GOT3 (cell line): Measurements from ENCODE around the gene SLC25A21.
"Not testable (repeated sequence)": the region's sequence is repeated elsewhere in the genome, so short reads cannot be mapped to it uniquely, and the experiment has no call there.

Experiments used
- DNase-seq: peaks from one replicate; lab custom pipeline; 2025; ENCODE audit warnings: mixed read lengths; lab: John Stamatoyannopoulos, UW

SLC25A21 gene

DNA sequence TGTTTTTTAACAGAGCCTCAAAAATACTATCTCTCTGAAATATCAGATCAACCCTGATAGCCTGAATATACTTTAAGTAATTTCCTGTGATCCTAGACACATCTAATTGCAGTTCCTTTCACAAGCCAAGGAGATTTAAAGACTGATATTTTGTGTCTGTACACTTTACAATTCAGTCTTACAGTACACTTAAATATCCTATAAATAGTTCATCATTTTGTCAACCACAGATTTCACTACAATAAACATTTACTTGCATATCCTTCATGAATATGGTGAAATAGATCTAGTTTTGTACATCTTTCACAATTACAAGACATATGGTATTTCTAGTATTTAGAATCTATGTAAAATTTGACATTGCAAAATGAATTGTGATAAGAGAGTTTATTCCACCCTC lies 349.7 kb downstream of the SLC25A21 start:
- no peak for DNase-seq

DNA sequence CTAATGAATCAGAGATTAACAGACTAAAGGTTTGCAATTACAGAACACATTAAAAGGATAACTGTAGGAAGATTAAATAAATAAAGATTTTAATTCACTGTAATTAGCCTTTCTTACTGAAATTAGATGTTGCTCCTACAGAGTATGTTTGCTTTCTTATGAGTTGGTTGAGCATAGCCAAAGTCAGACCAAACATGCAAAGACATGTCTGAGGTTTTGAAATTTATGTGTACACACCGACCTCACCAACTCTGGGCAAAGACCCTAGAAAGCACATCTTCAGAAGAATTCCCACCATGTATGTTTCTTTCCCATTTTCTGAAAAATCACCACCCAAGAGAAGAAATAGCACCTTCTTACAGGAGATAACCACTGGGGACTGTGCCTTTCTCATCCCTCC lies 351.5 kb downstream of the SLC25A21 start:
- no peak for DNase-seq

DNA sequence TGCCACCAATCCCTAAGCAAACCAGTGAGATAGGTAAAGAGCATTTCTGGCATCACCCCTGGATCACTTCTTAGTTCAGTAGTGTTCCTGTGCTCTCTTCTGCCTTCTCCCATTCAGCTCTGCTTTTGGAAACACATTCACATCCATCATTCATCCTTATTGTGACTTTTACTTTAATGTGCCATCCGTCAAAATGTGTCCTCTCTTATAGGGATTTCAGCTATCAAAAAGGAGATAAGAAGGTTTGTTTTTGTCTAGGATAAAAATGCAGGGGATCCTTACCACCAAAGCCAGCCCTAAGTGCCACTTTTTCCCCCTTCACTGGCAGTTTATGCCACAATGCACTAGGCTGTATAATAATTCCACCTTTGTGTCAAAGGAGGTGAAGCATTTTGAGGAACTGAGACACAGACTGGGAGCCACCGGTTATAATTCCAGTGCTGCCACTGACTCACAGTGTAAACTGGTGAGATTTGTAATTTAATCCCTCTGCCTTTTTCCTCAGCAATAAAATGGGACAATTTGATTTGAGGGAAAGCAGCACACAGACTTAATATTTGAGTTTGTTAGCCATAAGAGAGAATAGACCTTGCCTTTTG lies 352.2 kb downstream of the SLC25A21 start:
- DNase-seq = no peak

DNA sequence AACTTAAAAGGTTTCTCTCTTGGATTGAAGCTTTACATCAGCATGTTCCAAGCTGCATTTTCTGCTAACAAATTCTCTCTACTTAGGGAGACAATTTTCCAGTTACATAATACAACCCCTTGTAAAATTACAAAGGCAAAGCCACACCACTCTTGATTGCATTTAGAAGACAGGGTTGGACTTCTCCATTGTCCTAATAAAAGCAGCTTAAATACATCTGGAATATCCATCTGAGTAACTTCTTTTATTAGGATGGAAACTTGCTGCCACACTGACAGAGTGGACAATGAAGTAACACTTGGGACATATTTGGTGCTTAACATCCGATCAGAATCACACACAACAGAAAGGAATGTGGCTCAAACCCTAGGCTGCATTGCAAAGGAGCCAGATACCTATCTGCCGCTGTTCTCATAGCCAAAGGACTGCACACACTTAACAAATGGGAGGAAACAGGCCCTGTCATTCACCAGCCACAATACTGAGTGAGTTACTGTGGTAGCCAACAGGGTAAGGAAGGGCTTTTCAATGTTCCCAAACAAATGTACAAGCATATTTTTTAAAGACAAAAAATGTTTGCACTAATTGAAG lies 353.5 kb downstream of the SLC25A21 start:
- DNase-seq = no peak

DNA sequence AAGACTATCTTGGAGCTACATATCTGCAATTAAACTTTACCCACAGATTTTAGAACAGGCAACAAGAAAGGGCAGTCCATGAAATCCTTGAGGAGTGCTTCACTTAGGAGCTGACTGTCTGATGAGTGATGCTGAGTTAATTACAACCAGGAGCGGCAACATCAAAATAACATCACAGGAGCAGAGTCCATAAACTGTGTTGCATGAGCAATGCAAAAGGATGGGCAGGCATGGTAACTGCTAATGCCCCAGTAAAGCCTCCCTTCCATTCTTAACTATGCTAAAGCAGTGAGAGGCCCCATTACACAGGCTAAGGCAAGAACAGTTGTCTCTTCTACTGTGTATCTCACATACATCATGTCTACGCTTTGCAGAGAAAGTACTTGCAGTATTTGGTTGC lies 354.2 kb downstream of the SLC25A21 start:
- no peak for DNase-seq

DNA sequence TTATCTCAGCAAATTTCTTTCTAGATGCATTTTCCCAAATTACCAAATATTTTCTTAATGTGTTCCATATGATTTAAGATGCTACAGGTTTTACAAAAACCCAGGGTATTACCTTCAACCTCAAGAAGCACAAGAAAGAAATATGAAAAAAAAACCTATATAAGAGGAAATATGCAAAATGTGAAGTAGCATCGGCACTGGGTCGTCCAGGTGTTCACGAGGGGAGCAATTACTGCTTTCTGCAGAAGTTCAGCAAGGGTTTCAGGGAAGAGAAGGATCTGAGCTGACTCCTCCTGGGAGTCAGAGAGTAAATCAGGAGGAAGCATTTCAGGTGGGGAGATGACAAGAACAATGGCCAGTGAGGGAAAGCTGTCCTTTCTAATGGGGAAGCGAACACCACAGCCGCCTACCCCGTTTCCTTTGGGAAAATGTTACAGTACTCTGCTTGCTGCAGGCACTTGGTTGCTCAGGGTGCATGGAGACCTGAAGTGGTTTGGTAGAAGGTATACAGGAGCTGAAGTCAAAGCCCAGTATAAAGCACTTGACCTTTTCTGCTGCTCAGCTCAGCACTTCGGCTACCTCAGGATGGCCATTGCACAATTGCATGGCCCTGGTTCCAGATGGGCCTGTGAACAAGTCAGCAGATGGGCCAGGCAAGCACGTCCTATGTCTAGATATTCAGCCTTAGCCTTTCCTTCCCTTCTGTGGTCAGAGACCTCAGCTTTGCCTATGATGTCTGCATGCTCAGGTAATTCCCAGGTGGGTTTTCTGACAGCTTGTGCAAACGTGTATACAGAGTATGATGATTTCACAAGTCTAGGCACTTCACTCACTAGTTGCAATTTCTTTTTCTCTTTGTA lies 355.1 kb downstream of the SLC25A21 start:
- no peak for DNase-seq

DNA sequence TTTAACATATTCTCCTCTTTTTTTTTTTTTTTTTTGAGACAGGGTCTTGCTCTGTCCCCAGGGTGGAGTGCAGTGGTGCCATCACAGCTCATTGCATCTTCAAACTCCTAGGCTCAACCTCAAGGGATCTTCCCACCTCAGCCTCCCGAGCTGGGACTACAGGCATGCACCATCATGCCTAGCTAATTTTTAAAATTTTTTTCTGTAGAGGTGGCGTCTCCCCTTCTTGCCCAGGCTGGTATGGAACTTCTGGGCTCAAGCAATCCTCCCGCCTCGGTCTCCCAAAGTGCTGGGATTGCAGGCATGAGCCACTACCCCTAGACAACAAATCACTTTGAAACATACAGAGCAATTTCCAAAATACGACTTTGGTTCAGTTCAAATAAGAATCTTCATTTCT lies 355.9 kb downstream of the SLC25A21 start:
- no peak for DNase-seq

DNA sequence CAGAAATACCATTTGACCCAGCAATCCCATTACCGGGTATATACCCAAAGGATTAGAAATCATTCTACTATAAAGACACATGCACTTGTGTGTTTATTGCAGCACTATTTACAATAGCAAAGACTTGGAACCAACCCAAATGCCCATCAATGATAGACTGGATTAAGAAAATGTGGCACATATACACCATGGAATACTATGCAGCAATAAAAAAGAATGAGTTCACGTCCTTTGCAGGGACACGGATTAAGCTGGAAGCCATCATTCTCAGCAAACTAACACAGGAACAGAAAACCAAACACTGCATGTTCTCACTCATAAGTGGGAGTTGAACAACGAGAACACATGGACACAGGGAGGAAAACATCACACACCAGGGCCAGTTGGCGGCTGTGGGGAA lies 357.6 kb downstream of the SLC25A21 start:
- not testable (repeated sequence) for DNase-seq

DNA sequence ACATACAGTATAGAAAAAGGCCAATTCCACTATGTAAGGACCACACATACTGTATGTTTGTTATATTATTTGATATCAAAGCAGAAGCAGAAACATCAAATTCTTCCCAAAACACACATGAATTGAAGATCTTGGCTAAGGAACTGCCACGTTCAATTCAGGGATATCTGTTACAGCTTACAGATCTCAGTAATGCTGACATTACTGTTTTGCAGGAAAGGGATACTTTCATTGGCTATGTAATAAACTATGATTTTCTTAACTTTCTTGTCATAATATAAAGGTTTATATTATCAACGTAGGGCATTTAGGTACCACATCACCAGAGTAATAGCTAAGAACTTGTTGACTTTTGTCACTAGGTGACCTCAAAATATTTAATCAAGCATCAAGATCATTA lies 362.2 kb downstream of the SLC25A21 start:
- no peak for DNase-seq

DNA sequence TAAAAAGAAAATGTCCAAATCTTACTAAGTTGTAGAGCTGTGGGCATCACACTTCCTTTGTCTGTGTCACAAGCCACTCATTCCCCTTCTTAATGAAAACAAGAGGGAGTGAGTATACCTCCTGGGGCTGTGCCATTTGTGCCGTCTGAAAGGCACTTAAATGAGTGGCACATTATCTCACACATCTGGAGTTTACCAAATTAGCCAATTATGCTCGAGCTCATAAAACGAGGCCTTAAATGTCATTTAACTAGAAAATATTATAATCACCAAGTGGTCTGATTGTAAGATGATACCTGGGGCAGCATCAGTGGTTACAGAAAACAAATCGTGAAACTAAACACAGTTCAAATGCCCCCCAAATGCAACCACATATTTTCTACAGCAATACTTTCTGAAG lies 364.7 kb downstream of the SLC25A21 start:
- DNase-seq = no peak

DNA sequence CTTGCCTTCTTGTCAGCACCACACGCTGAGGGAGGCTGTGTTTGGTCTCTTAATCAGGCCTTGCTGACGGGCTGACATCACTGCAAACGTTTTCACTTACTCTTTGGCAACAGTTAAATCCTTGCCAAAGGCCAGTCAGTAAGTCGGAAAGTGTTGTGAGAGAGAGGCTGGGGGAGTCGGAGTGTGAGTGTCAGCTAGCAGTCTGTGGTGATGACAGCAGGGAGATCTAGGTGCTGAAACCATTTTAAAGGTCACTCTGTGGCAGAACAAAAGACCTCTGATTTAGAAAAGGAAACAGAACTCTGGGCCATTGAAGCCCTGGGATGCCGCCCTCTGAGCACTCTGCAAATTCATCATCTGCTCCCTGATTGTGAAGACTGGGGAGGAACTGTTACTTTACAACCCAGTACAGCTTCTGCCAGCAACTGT lies 367.3 kb downstream of the SLC25A21 start:
- no peak for DNase-seq

DNA sequence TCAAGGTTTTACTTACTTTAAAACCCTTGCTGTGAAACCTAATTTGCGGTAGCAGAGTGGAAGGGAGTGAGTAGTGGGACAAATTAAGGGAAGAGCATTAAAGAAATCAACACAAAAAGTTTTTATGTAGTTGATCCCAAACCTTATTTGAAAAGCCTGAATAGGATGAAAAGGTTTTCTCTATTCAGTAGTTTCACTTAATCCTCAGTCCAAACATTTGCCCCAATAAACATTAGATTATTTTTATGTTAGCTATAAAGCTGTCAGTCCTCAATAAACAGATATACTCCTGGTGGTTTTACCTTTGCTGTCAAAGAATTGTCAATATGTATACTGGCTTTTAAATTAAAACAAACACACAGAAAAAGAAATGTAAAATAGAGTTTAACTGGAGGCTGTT lies 374.8 kb downstream of the SLC25A21 start:
- no peak for DNase-seq

DNA sequence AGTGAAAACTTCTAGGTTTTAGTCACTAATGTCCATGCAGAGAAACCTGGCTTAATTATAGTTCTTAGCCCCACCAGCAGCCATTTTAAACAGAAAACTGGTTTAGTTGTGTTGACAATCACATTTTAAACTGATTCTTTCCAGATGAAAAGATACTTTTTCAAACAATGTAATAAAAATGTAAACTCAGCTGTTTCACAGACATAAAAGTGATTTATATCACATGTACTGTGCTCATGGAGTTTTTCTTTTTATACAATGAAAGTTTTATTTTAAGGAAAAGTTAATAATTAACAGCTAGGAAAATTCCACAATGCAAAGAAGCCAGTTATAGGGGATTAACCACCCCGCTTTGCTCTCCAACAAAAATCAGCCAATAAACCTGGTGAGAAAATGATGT lies 381.0 kb downstream of the SLC25A21 start:
- no peak for DNase-seq

DNA sequence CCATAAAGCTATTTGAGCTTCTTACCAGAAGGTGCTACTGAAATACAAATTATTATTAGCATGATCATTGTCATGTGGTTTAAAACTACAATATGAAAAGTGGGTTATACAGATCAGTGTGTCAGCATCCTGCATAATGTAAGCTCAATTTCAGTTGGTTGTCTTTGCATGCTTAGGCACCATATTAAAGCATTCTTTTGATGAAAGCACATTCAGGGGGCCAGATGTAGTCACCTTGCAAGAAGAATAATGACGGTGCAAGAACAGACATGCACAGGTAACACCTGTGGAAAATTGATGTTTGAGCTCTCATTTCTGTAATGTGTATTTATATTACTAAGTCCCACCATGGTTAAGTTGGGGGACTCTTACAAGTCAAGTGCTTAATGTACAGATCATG lies 386.9 kb downstream of the SLC25A21 start:
- DNase-seq = no peak

DNA sequence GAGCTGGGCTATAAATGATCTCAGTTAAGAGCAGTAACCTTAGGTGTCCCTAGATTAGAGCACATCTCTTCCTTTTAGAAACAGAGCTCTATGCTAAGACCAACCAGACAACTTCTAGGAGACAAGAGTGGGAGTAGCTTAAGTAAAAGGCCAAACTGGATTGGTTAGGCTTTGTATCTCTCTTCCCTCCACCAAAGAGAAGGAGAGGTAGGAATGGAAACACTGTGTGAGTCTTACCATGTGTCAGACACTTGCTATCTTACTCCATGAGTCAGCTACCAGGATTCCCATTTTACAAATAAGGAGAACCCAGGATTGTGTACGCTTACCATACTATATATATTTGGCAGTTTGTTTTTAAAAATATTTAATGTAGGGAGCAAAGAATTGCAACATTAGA lies 387.9 kb downstream of the SLC25A21 start:
- DNase-seq = no peak

DNA sequence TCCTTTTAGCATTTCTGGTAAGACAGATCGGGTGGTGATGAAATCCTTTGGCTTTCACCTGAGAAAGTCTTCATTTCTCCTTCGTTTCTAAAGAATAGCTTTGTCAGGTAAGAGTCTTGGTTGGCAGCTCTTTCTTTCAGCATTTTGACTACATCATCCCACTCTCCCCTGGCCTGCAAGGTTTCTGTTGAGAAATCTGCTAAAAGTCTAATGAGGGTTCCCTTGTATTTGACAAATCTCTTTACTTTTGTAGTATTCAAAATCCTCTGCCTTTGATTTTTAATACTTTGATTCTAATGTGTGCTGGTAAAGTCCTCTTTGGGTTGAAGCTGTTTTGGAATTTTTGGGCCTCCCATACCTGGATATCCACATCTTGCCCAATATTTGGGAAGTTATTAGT lies 390.5 kb downstream of the SLC25A21 start:
- DNase-seq = no peak

DNA sequence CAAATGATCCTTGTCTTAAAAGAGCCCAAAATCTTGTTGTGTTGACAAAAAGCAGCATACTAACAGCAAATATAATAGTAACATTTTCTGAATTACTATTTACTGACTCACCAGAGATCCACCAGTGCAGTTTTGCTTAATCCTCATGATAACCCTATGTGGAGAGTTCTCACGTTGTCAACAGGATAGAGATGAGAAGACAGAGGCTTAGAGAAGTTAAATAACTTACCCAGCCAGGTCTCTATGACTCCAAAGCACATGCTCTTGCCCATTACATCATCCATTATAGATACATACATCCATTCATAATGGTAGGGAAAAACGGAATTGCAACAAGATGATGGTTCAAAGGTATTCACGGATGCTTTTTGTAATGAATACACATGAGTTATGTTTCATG lies 398.8 kb downstream of the SLC25A21 start:
- no peak for DNase-seq

DNA sequence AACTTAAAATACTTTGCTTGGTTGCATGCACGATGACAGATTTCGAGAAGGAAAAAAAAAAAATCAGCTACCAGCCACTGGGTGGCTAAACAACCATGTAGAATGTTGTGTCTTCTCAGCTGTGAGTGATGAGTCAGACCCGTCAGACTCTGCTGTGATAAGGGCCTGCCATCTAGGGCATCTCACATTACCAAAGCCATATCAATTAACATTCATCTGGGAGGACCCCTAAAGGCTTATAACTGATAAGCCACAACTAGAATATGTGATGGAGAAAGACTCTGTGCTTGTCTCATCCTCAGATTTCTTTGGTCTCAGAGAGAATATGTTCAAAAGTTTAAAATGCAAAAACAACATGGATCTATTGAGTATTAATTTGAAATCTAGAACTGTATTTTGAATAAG lies 399.3 kb downstream of the SLC25A21 start:
- no peak for DNase-seq

DNA sequence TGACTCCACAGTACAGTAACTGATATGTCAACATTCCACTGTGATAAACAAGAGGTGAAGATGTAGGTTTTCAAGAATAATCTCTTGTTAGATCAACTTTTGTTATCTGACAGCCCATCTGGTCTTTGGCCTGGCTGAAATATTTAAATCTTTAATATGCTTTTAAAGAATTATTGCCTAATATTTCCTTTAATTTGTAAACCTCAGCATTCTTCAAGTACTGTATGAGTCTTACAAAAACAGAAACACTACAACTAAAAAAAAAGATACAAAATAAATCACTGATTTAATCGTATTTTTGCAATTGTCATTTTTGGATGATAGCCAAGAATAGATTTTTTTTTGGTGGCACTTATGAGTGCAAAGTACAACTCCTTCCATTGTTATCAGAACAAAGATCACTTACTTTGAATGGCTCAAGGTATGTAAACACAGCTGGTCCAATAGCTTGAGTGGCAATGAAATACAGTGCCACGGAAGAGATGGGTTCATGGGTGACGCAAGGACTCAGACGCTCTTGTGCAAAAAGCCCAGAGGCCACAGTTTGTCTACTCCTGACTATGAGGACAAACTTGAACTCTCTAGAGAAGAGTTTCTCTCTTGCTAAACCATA lies 401.3 kb downstream of the SLC25A21 start:
- no peak for DNase-seq

DNA sequence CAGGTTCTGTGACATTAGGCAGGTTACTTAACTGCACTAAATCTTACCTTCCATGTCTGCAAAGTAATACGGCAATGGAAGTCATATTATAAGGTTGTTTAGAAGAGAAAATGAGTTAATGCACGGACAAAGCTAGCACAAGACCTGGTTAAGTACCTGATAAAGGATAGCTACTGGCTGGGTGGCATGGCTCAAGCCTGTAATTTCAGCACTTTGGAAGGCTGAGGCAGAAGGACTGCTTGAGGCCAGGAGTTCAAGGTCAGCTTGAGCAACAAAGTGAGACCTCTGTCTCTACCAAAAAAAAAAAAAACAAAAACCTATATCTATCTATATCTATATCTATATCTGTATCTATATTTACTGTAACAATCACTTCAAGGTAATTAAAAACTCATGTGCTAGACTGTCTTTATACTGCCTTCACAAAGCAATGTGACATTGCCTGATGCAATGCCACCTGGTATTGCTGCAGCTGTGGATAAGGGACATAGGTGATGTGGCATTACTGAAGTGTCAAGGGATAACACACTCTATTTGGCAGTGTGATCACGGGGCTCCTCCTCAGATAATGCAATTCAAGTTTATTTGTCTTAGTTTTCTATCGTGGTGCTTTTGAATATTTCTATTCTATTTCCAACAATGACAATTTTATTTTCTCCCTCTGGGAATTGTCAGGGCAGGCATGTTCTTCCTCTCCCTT lies 403.6 kb downstream of the SLC25A21 start:
- DNase-seq = no peak

DNA sequence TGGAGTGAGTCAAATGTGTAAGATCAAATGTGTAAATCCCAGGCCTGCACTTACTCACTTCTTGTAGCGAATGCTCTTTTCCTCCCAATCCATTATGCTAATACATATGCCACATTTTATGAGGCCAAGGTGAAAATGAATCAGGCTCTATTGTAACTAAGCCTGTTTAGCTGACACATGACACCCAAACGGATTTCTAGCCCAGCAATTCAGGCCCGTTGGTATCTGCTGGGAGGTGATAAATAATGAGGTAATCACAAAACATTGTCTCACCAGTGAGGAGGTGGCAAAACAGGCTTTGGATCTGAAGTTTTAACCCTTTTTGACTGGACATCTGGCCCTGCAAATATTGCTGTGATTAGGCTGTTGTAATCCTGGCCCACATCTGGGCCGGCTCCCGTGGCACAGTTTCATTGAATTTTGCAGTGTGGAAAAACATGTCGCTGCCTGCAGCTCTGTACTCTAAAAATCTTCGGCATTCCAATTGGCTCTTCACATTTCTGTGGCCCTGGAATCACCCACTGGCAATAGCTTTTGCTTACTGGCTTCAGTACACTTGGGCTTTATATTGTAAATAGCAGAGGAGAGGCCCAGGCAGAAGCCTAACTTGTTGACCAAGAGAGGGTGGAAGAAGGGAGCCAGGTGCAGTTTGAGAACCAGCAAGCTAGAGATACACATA lies 404.7 kb downstream of the SLC25A21 start:
- no peak for DNase-seq

DNA sequence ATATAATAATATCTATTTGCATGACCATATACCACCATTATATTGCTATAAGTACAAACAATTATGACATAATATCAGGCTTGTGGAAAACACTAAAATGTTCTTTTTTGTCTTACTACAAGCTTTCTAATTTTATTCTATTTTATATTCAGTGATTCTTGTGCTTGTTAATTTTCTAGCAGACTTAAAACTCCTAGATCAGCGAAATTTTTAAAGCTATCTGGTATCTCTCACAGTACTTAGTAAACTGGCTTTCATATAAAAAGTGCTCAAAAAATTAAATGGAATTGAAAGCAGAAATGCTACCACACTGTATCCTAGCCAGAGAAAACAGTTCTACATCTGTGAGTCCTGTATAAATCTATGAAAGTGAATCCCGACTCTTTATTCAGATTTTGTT lies 405.4 kb downstream of the SLC25A21 start:
- DNase-seq = no peak
